GM19193 (cell line): ENCODE data around the gene ANKRD9.

Experiments used
- POLR2A ChIP-seq: IDR thresholded peaks from 4 replicates; pipeline ENCODE4 v1.6.1; 2011; ENCODE audit not compliant: insufficient read depth, insufficient read length; ENCODE audit errors: extremely low read depth

ANKRD9 gene

GRCh38 chr14:102509746-102510615 lies at the start of gene ANKRD9:
ANKRD9 (minus strand) TSS chr14:102509776; CDS start chr14:102507889, 1,887 bp downstream.
- TF ChIP-seq POLR2A: no peak

GRCh38 chr14:102558556-102558955 lies 49.0 kb upstream of the ANKRD9 start:
- TF ChIP-seq POLR2A: no peak

GRCh38 chr14:102557434-102558226 lies 48.1 kb upstream of the ANKRD9 start:
- TF ChIP-seq POLR2A: no peak

- TF ChIP-seq POLR2A: no peak
These were observed 46.6 kb upstream of the ANKRD9 start for GRCh38 chr14:102556098-102556677.

GRCh38 chr14:102554821-102555819 lies 45.5 kb upstream of the ANKRD9 start:
- peak; percentile 59 for TF ChIP-seq POLR2A

GRCh38 chr14:102551995-102552705 lies 42.6 kb upstream of the ANKRD9 start:
- TF ChIP-seq POLR2A: no peak

- no peak for TF ChIP-seq POLR2A
These were observed 39.2 kb upstream of the ANKRD9 start for GRCh38 chr14:102548616-102549240.

- TF ChIP-seq POLR2A: no peak
These were observed 36.1 kb upstream of the ANKRD9 start for GRCh38 chr14:102545461-102546265.

GRCh38 chr14:102544747-102545460 lies 35.3 kb upstream of the ANKRD9 start:
- no peak for TF ChIP-seq POLR2A

GRCh38 chr14:102544046-102544746 lies 34.6 kb upstream of the ANKRD9 start:
- no peak for TF ChIP-seq POLR2A

GRCh38 chr14:102541771-102542170 lies 32.2 kb upstream of the ANKRD9 start:
- no peak for TF ChIP-seq POLR2A
